Jurkat, Clone E6-1 (cell line): ENCODE data around the gene EMC10.
A peak's percentile ranks its signal among the peaks of the same experiment; 100 is the strongest.

Experiments used
- DNase-seq: peaks from one replicate; pipeline ENCODE4 v3.0.0-alpha.2; 2011; ENCODE audit warnings: low read depth, low spot score
- H3K4me3 ChIP-seq: 2 replicates; pipeline ENCODE4 v1.5.1; 2011; ENCODE audit warnings: mild to moderate bottlenecking, low read length, control low read depth, moderate library complexity

The EMC10 gene

DNA sequence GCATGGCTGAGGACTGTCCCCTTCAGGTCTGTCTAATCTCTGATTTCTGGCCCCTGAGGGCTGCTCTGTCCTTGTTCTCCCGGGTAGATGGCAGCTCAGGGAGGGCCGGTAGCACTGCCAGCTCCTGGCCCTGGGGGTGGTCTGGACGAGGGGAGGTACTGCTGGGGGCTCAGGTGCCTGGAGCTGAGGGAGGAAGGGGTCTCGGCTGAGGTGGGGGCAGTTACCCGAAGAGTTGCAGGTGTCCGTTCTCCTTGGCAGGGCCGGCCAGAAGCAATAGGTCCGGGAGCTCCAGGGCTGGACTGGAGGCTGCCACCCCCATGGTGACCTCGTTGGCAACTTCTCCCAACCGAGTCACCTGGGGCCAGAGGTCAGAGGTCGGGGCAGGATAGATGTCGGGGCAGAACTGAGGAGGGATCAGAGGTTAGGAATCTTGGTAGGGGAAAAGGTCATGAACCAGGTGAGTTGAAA, 1.2 kb upstream of the EMC10 start:
- no peak for DNase-seq
- H3K4me3 ChIP-seq = no peak overlapping the region

DNA sequence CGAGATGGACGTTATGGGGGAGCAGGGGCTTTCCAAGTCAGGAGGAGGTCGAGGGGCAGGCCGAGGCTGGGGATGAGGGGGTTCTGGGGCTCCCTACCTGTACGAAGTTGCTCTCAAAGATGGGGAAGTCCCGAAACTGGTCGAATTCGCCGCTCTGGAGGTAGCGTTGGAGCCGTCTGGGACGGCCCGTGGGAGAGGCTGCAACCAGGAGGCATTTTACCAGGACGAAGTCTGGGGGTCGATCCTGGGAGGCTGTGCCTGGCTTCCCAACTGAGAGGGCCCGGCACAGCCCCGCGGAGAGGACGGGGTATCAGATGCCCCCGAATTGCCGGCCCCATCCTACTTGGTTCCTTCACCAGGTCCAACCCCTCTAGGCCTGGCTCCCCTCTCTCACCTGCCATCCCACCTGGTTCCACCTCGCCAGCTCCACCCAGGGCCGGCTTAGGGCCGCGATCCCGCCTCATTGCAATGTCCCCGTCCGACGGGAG, 527 bp upstream of the EMC10 start:
- no peak for DNase-seq

DNA sequence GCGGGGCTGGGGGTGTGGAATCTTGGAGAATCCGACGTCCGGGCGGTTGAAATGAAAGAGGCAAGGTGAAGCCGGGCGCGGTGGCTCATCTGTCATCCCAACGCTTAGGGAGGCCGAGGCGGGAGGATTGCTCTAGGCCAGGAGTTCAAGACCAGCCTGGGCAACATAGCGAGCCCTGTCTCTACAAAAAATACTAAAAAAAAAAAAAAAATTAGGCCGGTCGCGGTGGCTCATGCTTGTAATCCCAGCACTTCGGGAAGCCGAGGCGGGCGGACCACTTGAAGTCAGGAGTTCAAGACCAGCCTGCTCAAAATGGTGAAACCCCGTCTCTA, 566 bp downstream of the EMC10 start:
- peak overlapping the region; percentile 94 for H3K4me3 ChIP-seq
- no peak for DNase-seq

More for the DNA sequence above, 527 bp upstream of the EMC10 start:
- H3K4me3 ChIP-seq = no peak overlapping the region; the same call in 1 of the 2 replicates

DNA sequence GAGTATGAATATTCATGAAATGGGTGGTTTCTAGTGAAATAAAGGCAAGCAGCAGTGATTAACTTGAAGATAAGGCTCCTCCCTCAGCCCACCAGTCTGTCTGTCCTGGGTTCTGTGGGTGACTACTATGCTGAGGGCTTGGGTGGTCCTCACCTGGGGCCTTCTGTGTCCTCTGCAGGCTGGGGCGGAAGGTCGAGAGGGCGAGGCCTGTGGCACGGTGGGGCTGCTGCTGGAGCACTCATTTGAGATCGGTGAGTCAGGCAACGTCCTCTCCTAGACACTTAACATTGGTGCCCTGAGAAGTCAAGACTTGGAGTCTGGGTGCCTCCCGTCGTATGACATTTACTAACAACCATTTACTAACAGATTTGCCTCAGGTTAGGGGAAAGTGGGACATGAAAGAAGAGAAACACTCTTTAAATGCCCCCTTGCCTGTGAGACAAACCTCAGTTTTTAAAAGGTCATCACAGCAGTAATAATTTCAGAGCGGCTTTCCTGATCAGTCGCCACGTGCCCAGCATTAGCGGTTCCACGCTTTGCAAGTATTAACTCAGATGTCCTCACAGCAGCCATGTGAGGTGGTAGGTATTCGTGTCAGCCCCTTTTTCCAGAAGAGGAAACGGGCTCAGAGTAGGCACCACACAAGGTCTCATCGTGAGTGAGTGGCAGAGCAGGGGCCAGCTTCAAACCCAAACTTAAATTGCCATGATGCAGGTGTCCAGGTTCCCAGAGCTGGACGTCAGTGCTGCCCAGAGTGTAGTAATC, 1.6 kb downstream of the EMC10 start:
- no peak for DNase-seq
- no peak overlapping the region; the same call in 1 of the 2 replicates for H3K4me3 ChIP-seq

- no peak overlapping the region for H3K4me3 ChIP-seq
- peak; percentile 83 for DNase-seq
Measured at GRCh38 chr19:50478901-50479715, 2.8 kb downstream of the EMC10 start.

GRCh38 chr19:50479761-50480251, 3.5 kb downstream of the EMC10 start:
- DNase-seq = no peak
- no peak overlapping the region for H3K4me3 ChIP-seq

GRCh38 chr19:50480281-50481111, 4.2 kb downstream of the EMC10 start:
- DNase-seq = no peak
- H3K4me3 ChIP-seq = no peak overlapping the region

GRCh38 chr19:50481351-50482149, 5.2 kb downstream of the EMC10 start:
- DNase-seq = no peak
- H3K4me3 ChIP-seq = no peak overlapping the region

DNA sequence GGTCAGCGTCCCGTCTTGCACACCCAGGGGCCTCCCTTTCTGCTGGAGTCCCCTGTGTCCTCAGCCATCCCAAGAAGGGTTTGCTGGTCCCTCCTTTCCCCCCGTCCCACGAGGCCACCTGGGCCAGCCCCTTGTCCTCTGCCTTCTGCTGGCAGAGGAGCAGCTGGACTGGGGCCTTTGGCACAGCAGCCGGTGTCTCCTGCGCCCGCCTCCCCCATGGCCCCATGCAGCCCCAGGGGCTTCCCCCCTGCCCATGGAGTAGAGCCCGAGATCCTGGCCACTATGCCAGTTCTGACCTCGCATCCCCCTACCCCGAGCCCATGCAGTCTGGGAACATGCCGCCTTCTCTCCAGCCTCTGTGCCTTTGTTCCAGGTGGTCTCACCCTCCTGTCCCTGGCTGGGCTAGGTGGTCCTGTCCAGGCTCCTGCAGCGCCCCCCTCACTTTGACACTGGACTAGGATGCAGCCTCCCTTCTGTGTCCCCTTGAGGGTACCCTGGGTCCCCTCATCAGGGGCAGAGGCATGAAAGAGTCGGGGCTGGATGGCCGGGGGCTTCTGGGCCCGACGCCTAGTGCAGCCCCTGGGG, 6.1 kb downstream of the EMC10 start:
- DNase-seq = no peak
- no peak overlapping the region for H3K4me3 ChIP-seq

DNA sequence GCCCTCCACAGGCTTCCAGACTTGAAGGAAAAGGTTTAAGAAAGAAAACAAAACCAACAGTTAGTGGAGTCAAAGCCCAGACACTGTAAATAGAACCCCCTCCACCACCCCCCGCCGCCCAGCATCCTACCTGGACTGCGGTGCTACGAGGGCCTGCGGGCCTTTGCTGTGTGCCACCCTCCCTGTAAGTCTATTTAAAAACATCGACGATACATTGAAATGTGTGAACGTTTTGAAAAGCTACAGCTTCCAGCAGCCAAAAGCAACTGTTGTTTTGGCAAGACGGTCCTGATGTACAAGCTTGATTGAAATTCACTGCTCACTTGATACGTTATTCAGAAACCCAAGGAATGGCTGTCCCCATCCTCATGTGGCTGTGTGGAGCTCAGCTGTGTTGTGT, 6.6 kb downstream of the EMC10 start:
- H3K4me3 ChIP-seq = no peak overlapping the region
- DNase-seq = no peak

DNA sequence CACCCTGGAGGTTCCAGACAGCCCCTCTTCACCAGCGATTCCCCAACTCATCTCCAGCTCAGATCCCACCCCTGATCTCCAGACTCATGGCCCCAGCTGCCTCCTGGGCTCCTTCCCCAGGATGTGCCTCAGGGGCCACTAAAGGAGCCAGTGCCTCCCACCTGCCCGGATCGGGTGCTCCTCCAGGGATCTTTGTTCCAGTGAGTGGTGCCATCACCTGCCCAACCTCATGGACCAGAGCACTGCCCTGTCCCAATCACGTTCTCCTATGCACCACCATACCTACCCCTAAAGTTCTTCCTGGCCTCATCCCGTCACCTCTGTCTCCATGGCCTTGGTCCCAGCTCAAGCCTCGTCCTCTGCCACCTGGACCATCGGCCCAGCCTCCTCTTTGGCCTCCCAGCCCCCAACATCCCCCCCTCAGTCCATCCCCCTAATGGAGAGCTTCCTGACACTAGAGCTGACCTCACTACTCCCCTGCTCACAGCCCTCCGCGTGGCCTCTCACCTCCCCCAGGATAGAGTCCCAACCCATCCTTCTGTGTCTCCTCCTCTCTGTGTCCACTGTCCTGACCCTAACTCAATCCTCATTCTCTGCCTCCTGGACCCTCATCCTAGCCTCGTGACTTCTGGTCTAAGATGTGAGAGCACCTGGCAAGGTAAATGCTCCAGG, 9.1 kb downstream of the EMC10 start:
- no peak for DNase-seq
- no peak overlapping the region for H3K4me3 ChIP-seq

- no peak overlapping the region for H3K4me3 ChIP-seq
- DNase-seq = peak; percentile 64
Measured at GRCh38 chr19:50486823-50487515, 10.7 kb downstream of the EMC10 start.

DNA sequence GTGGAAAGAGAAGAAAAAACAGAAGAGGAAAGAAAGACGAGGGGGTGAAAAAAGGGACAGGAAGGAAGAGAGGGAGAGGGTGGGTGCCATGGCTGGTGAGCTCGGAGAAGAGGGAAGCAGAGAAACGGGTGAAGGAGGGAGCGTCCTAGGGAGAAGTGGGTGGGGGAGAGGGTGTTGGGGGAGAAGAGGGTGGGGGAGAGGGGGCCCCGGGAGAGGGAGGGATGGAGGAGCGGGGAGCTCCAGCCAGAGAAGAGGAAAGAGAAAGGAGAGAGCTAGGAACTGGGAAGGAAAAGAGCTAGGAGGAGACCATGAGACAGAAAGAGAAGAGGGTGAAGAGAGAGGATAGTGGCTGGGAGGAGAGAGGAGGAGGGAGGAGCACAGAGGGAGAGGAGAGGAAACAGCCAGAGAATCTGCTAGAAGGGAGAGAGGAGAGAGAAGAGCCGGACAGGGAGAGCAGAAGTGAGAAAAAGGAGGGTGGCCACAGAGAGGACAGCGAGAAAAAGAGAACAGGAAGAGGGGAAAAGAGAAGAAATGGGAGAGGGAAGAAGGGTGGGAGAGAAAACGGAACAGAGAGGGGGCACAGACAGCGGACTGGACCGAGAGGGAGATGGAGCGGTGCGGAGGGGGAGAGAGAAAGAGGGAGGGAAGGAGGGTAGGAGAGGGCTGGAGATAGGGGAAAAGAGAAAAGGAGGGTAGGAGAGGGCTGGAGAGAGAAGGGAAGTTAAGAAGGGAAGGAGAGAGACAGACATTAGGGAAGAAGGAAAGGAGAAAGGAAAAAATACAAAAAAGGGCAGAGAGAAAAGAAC, 12.3 kb downstream of the EMC10 start:
- DNase-seq = no peak
- H3K4me3 ChIP-seq = no peak overlapping the region

DNA sequence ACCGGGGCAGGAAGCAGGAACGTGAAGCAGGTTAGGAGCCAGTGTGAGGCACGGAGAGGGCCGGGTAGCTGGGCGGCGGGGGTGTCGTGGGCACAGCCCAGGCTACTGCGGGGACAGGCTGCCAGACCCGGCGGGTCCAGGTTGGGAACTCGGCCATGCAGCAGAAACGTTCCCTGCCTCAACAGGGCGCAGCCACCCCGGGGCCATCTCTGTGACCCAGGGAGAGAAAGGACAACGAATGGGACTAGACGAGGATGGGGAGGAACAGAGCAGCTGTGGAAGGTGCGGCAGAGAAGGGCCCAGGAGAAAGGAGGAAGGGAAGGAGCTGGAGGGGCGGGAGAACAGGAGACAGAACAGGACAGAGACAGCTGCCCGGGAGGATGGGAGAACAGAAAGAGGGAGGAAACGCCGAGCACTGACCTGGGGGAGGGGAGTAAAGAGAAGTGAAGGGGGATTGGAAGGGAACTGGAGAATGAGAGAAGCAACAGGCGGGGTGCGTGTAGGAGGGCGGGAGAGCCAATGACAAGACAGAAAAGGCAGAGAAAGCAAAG, 13.2 kb downstream of the EMC10 start:
- DNase-seq = no peak
- no peak overlapping the region for H3K4me3 ChIP-seq

- no peak overlapping the region for H3K4me3 ChIP-seq
- DNase-seq = no peak
Measured at GRCh38 chr19:50490411-50490811, 14.1 kb downstream of the EMC10 start.

DNA sequence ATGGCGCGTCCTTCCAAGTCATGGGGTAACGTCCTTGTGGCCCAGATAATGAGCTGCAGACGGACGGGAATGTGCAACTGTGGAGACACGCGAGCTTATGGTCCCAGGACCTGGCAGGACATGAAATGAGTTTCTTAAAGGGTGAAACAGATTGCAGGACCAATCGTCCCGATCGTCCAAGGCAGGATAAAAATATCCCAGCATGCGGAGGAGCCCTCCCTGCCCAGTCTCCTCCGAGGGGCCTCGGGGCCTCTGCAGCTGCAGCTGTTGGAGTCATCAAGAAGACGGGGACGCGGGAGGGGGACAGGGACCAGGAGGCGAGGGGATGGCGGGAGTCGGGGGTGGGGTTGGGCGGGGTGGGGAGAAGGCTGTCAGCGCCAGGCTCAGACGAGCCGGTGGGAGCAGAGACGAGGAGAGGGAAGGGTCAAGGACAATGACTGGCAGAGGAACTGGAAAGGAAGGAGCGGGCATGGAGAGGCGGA, 14.7 kb downstream of the EMC10 start:
- no peak overlapping the region for H3K4me3 ChIP-seq
- no peak for DNase-seq
